ENCODE results near the gene SYTL4. TPM values are rescaled to one million over a fixed set of nuclear protein-coding genes. Genes with fewer than 3 reads are reported as not detected.

The SYTL4 gene
- total RNA-seq, 1 experiment from 2014 or later = 4.1 TPM

DNA sequence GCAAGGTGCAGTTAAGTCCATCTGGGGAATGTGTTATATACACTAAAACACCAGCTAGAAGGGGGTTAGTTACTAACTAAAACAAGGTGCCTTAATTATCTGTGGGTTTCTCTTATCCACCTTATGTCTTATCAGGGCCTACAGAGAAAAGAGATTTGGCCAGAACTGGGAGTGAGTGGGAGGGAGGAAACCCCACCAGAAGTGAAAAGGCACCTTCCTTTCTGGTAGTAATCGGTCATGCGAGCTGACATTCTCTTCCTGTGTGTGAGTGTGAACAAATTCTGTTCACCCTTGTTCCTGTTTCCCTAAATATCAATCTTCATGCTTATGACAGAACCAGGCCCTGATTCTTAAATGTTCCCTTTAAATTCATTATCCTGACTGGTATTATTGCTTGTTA, 44.4 kb downstream of the SYTL4 start:
- no TSS peak for BruUV-seq (replicated peaks)
- no peak overlapping the region for H3K27ac Mint-ChIP-seq (ENCODE audit: unreplicated experiment)
- no peaks in the 10 kb centered on the region for H3K4me1 ChIP-seq
- ChIA-PET CTCF (interaction anchor here (5.0 kb wide), 1 partner anchor 81 kb away, joined by 60 read pairs; no protein-coding TSS in a partner anchor), POLR2A (no interaction called here)
- no peaks in the 10 kb centered on the region for H3K9me3 ChIP-seq
- H3K9me3 Mint-ChIP-seq (ENCODE audit: unreplicated experiment) = no peaks in the 10 kb centered on the region
- H3K36me3 ChIP-seq (ENCODE audit: control insufficient read depth, insufficient read depth, low read length) = no peaks in the 10 kb centered on the region
- intact Hi-C loops (cut with micrococcal nuclease; ENCODE audit: unreplicated experiment) = loop anchor here (5.0 kb wide), 1 partner anchor 45 kb away; the partner anchor contains the start of gene SYTL4
- no peak for DNase-seq
- H3K36me3 Mint-ChIP-seq (ENCODE audit: insufficient read depth, unreplicated experiment) = no peaks in the 10 kb centered on the region
- no peak overlapping the region for H3K4me3 Mint-ChIP-seq (ENCODE audit: unreplicated experiment)
- no peaks in the 10 kb centered on the region for H3K4me1 Mint-ChIP-seq (ENCODE audit: low read depth, unreplicated experiment)
- H3K27me3 ChIP-seq (replicated peaks; ENCODE audit: control insufficient read depth, insufficient read depth, low read length) = no peaks in the 10 kb centered on the region
- TF ChIP-seq, protein P1, sequence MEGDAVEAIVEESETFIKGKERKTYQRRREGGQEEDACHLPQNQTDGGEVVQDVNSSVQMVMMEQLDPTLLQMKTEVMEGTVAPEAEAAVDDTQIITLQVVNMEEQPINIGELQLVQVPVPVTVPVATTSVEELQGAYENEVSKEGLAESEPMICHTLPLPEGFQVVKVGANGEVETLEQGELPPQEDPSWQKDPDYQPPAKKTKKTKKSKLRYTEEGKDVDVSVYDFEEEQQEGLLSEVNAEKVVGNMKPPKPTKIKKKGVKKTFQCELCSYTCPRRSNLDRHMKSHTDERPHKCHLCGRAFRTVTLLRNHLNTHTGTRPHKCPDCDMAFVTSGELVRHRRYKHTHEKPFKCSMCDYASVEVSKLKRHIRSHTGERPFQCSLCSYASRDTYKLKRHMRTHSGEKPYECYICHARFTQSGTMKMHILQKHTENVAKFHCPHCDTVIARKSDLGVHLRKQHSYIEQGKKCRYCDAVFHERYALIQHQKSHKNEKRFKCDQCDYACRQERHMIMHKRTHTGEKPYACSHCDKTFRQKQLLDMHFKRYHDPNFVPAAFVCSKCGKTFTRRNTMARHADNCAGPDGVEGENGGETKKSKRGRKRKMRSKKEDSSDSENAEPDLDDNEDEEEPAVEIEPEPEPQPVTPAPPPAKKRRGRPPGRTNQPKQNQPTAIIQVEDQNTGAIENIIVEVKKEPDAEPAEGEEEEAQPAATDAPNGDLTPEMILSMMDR (IDR thresholded peaks at IDR 0.05; ENCODE audit: insufficient read depth in 1 of 2, low read depth in 1 of 2, low read length in 1 of 2, severe bottlenecking in 1 of 2, unreplicated experiment in 1 of 2) = no peak
- no peak overlapping the region for H3K4me3 ChIP-seq (ENCODE audit: low read depth, low read length)
- H3K27me3 Mint-ChIP-seq (ENCODE audit: insufficient read depth, unreplicated experiment) = no peaks in the 10 kb centered on the region

DNA sequence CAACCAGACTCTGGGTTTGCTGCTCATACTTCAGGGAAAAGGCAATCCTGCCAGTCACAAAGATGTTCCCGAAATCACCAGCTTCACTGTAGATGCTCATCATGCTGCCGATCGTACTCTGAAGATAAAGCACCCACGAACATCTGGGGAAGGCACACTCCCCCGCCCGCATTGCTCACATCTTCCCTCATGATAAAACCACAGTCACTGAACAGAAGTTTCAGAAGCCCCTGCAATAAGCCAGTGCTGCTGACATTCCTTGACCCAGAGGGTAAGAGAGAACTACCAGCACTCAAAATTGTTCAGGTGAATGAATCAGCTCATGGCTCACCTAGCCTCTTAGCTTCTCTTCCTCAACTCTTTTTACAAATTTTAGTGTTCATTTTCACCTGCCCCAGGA, 44.8 kb downstream of the SYTL4 start:
- Mint-ChIP-seq H3K36me3 (ENCODE audit: insufficient read depth, unreplicated experiment) (no peaks in the 10 kb centered on the region), H3K4me3 (ENCODE audit: unreplicated experiment) (no peak overlapping the region), H3K27me3 (ENCODE audit: insufficient read depth, unreplicated experiment) (no peaks in the 10 kb centered on the region), H3K9me3 (ENCODE audit: unreplicated experiment) (no peaks in the 10 kb centered on the region), H3K27ac (ENCODE audit: unreplicated experiment) (no peak overlapping the region), H3K4me1 (ENCODE audit: low read depth, unreplicated experiment) (no peaks in the 10 kb centered on the region)
- no peak for DNase-seq
- Histone ChIP-seq H3K27me3 (replicated peaks; ENCODE audit: control insufficient read depth, insufficient read depth, low read length) (no peaks in the 10 kb centered on the region), H3K9me3 (no peaks in the 10 kb centered on the region), H3K4me1 (no peaks in the 10 kb centered on the region), H3K36me3 (ENCODE audit: control insufficient read depth, insufficient read depth, low read length) (no peaks in the 10 kb centered on the region), H3K4me3 (ENCODE audit: low read depth, low read length) (no peak overlapping the region)
- ChIA-PET POLR2A (no interaction called here), CTCF (interaction anchor here (5.0 kb wide), 1 partner anchor 82 kb away, joined by 60 read pairs; no protein-coding TSS in a partner anchor)
- intact Hi-C loops (cut with micrococcal nuclease; ENCODE audit: unreplicated experiment) = loop anchor here (5.0 kb wide), 1 partner anchor 45 kb away; the partner anchor contains the start of gene SYTL4
- BruUV-seq (replicated peaks) = no TSS peak
- TF ChIP-seq, protein P1 (IDR thresholded peaks at IDR 0.05; ENCODE audit: insufficient read depth in 1 of 2, low read depth in 1 of 2, low read length in 1 of 2, severe bottlenecking in 1 of 2, unreplicated experiment in 1 of 2) = no peak

DNA sequence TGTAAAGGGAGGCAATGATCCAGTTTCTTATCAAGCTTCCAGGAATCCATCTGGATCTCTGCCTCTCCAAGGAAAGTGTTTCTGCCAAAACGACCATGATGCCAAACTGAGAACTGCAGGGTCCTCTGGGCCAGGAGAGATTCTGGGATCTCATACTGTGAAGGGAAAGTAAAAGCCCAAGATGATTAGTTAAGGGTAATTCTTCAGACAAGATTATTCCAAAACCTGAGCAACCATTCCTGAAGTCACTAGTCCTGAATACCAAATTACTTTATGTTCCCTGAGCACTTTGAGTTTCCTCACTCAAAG, 46.0 kb downstream of the SYTL4 start:
- ChIA-PET CTCF (interaction anchor here (1.0 to 5.0 kb wide), 2 partner anchors 49 to 83 kb away, joined by 3 to 60 read pairs; partner anchors contain the start of gene TSPAN6), POLR2A (no interaction called here)
- no peak overlapping the region for H3K4me3 ChIP-seq (ENCODE audit: low read depth, low read length)
- Mint-ChIP-seq H3K36me3 (ENCODE audit: insufficient read depth, unreplicated experiment) (no peaks in the 10 kb centered on the region), H3K27ac (ENCODE audit: unreplicated experiment) (no peak overlapping the region), H3K4me3 (ENCODE audit: unreplicated experiment) (no peak overlapping the region), H3K4me1 (ENCODE audit: low read depth, unreplicated experiment) (no peaks in the 10 kb centered on the region), H3K27me3 (ENCODE audit: insufficient read depth, unreplicated experiment) (no peaks in the 10 kb centered on the region), H3K9me3 (ENCODE audit: unreplicated experiment) (no peaks in the 10 kb centered on the region)
- H3K36me3 ChIP-seq (ENCODE audit: control insufficient read depth, insufficient read depth, low read length) = no peaks in the 10 kb centered on the region
- H3K9me3 ChIP-seq = no peaks in the 10 kb centered on the region
- no peaks in the 10 kb centered on the region for H3K4me1 ChIP-seq
- H3K27me3 ChIP-seq (replicated peaks; ENCODE audit: control insufficient read depth, insufficient read depth, low read length) = no peaks in the 10 kb centered on the region
- DNase-seq = no peak
- BruUV-seq (replicated peaks) = no TSS peak
- intact Hi-C loops (cut with micrococcal nuclease; ENCODE audit: unreplicated experiment) = loop anchor here (1.0 to 5.0 kb wide), 4 partner anchors 46 to 520 kb away; partner anchors contain the start of gene SYTL4
- TF ChIP-seq, protein P1 (IDR thresholded peaks at IDR 0.05; ENCODE audit: insufficient read depth in 1 of 2, low read depth in 1 of 2, low read length in 1 of 2, severe bottlenecking in 1 of 2, unreplicated experiment in 1 of 2) = no peak

Measured in Caco-2 (cell line).